Hepatic stellate cell (primary cell): ENCODE results near the gene FECH.
"Not testable (repeated sequence)": the region's sequence is repeated elsewhere in the genome, so short reads cannot be mapped to it uniquely, and the experiment has no call there.

Experiments used
- DNase-seq: peaks from one replicate; pipeline ENCODE4 v3.0.0; 2011; ENCODE audit warnings: low spot score

Gene FECH

GRCh38 chr18:57533006-57533867, 53.3 kb downstream of the FECH start:
- DNase-seq = peak; percentile 11

DNA sequence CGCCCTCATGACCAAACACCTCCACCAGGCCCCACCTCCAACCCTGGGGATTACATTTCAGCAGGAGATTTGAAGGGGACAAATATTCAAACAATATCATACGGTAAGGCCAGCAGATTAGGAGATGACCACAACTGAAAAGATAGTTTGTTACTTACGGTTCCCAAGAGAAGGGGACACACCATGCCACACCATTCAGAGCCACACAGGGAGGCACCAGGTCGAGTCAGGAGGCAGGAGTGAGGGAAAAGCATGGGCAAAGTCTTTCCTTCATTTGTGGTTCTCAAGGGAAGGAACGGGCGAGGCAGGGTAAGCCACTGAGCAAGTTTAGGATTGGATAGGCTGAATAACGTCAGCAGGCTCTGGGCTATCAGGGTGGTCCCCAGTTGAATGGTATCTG, 57.4 kb downstream of the FECH start:
- DNase-seq = no peak

DNA sequence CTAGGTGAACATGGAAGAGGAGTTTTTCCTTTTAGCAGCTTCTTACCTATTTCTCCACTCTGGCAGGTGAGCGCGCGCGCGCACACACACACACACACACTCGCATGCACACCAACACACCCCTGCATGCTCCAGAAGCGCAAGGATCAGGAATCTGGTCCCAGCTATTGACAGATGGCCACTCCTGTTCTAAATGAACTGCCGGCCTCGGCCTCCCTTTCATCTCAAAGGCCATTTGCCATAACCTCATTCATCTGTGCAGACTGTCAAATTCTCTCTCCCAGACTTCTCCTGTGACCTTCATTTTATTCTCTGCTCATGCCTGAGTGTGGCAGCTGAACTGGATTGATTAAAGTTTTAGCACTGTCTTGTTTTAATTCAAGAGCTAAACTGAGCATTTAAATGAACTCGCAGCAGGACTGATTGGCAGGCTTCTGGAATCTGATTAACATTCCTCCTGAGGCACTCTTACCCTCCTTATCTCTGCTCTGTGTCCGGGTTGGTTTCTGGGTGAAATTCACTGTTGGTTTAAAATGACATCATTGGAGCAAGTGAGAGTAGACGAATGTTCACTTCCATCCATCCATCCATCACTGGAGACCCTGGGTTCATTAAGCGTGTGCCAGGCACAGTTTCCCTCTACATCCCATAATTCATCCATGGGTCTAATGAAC, 58.8 kb downstream of the FECH start:
- no peak for DNase-seq

GRCh38 chr18:57523171-57523956, 63.1 kb downstream of the FECH start:
- no peak for DNase-seq

DNA sequence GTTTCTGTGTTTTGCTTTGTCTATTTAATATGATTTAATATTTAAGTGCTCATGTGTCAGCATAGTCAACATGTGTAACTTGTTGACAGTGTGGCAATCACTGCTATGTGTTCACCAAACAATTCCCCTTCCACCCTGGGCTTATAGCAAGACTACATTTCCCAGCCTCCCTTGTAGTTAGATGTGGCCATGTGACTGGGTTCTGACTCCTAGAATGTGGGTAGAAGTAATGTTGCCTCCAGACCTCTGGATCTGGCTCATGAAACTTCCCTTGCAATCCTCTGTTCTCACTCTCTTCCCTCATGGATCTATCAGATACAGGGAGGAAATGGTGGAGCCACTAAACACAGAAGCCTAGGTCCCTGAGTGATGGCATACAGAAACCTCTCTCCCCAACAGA, 64.2 kb downstream of the FECH start:
- DNase-seq = not testable (repeated sequence)

DNA sequence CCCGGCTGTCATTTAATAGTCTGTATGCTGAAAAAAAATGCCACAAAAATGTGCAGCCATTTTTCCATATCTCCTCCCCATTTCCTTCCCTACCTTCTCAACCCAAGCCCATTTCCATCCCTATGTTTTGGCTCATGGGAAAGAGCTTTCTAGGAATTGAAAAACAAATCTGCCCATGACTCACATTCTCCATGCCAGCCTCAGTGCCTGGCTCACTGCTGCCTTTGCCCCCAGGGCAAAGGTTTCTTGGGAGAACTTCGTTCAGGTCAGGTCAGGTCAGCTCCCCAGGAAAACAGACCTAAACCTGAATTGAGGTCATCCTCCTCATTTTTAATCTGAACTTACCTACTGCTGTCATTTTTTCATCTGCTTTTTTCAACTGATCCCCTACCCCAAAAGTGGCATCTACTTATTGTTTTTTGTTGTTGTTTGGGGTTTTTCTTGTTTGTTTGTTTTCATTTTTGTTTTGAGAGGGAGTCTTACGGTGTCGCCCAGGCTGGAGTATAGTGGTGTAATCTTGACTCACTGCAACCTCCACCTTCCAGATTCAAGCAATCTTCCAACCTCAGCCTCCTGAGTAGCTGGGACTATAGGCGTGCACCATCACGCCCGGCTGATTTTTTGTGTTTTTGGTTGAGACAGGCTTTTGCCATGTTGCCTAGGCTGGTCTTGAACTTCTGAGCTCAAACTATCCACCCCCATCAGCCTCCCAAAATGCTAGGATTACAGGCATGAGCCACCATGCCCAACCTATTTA, 66.7 kb downstream of the FECH start:
- no peak for DNase-seq

GRCh38 chr18:57518533-57518932, 68.0 kb downstream of the FECH start:
- no peak for DNase-seq

GRCh38 chr18:57516056-57516455, 70.4 kb downstream of the FECH start:
- no peak for DNase-seq

DNA sequence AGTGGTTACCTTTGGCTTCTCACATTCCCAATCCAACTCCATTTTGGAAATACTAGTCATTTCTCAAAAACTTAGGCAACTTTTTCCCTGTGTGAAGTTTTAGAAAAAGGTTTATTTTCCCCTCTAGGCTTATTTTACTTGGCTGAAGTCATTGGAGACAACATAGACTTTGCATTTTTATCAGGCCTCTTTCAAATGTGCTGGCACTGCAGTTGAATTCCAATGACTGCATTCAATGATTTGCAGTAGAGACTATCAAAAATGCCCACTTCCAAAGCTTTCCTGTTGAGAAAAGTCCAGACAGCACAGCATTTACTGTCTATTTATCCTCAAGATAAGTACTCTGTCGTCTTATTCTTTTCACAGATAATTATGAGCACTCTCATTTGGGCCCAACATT, 81.3 kb downstream of the FECH start:
- DNase-seq = no peak

DNA sequence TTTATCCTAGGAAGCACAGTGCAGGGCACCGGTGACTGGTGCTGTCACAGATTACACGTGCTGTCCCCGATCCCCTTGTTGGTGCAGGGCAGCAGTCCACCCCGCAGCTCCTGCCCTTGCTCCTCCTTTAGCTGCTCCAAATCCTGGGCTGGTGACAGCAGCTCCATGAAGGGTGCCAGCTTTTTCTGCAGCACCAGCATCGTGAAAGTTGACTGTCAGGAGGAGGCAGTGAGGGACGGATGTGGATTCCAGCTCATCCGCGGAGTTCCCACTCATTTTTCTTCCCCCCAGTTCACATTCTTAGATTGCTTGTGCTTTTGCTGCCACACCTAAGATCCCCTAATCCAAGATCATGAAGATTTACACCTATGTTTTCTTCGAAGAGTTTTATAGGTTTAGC, 83.9 kb downstream of the FECH start:
- no peak for DNase-seq

DNA sequence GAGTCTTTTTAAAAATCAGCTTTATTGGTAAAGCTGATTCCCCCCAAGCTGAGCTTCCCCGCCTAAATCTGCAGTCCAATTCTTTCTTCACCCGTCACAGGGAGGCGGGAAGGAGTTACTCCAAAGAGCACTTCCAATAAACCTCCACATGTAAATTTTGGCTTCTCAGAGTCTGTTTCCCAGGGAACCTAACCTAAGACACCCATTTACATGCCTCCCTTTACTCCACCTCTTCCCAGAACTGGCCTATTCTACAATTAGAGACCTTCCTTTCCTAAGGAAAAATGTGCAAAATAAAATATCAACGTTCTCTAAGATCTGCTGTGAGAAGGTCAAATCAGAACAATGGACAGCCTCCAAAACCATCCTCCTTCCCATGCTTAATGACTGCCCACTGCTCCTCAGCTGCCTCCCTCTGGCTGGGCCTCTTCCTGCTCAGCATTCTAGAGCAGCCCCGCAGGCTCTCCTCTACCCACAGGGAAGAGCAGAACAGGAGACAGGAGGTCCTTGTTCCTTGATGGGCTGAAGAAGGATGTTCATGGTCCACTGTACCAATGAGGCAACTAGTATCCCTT, 87.7 kb downstream of the FECH start:
- DNase-seq = no peak
